ENCODE measurements around the gene SCAF1.

The SCAF1 gene

GRCh38 chr19:49643466-49643865 is 1.5 kb downstream of the SCAF1 start:
- intact Hi-C loops (cut with micrococcal nuclease) = loop anchor here (5.0 kb wide), 1 partner anchor 191 kb away; the partner anchor contains the start of genes ALDH16A1 and PIH1D1
- H3K36me3 Mint-ChIP-seq (ENCODE audit: low read depth) = peaks cover 67% of the 10 kb centered on the region
- no peak overlapping the region for H3K4me3 Mint-ChIP-seq

GRCh38 chr19:49645592-49645991 is 3.6 kb downstream of the SCAF1 start:
- H3K4me1 Mint-ChIP-seq (ENCODE audit: low read depth) = peaks cover 39% of the 10 kb centered on the region
- no peaks in the 10 kb centered on the region for H3K9me3 Mint-ChIP-seq
- no peak overlapping the region for H3K27ac Mint-ChIP-seq
- H3K4me3 Mint-ChIP-seq = no peak overlapping the region
- H3K36me3 Mint-ChIP-seq (ENCODE audit: low read depth) = peaks cover 77% of the 10 kb centered on the region
- intact Hi-C loops (cut with micrococcal nuclease) = no loop called here
- H3K27me3 Mint-ChIP-seq = no peaks in the 10 kb centered on the region

More at GRCh38 chr19:49643466-49643865, 1.5 kb downstream of the SCAF1 start:
- peaks cover 52% of the 10 kb centered on the region for H3K4me1 Mint-ChIP-seq (ENCODE audit: low read depth)
- H3K27ac Mint-ChIP-seq = no peak overlapping the region
- no peaks in the 10 kb centered on the region for H3K9me3 Mint-ChIP-seq
- no peaks in the 10 kb centered on the region for H3K27me3 Mint-ChIP-seq

GRCh38 chr19:49645995-49646394 is 4.0 kb downstream of the SCAF1 start:
- Mint-ChIP-seq H3K27me3 (no peaks in the 10 kb centered on the region), H3K9me3 (no peaks in the 10 kb centered on the region), H3K27ac (no peak overlapping the region), H3K4me3 (no peak overlapping the region), H3K36me3 (ENCODE audit: low read depth) (peaks cover 77% of the 10 kb centered on the region), H3K4me1 (ENCODE audit: low read depth) (peaks cover 35% of the 10 kb centered on the region)
- intact Hi-C loops (cut with micrococcal nuclease) = no loop called here

- no peak overlapping the region for H3K27ac Mint-ChIP-seq
- peaks cover 33% of the 10 kb centered on the region for H3K4me1 Mint-ChIP-seq (ENCODE audit: low read depth)
- no peak overlapping the region for H3K4me3 Mint-ChIP-seq
- H3K9me3 Mint-ChIP-seq = no peaks in the 10 kb centered on the region
- peaks cover 81% of the 10 kb centered on the region for H3K36me3 Mint-ChIP-seq (ENCODE audit: low read depth)
- no peaks in the 10 kb centered on the region for H3K27me3 Mint-ChIP-seq
- intact Hi-C loops (cut with micrococcal nuclease) = no loop called here
These were observed 4.6 kb downstream of the SCAF1 start for GRCh38 chr19:49646586-49646985.

GRCh38 chr19:49651029-49651819 is 9.2 kb downstream of the SCAF1 start:
- H3K36me3 Mint-ChIP-seq (ENCODE audit: low read depth) = peaks cover 96% of the 10 kb centered on the region
- no peaks in the 10 kb centered on the region for H3K27me3 Mint-ChIP-seq
- H3K4me3 Mint-ChIP-seq = no peak overlapping the region
- no peak overlapping the region for H3K27ac Mint-ChIP-seq
- H3K4me1 Mint-ChIP-seq (ENCODE audit: low read depth) = peaks cover under 1% of the 10 kb centered on the region
- intact Hi-C loops (cut with micrococcal nuclease) = no loop called here
- no peaks in the 10 kb centered on the region for H3K9me3 Mint-ChIP-seq

GRCh38 chr19:49651820-49652550 is 10.0 kb downstream of the SCAF1 start:
- no peaks in the 10 kb centered on the region for H3K4me1 Mint-ChIP-seq (ENCODE audit: low read depth)
- peaks cover 96% of the 10 kb centered on the region for H3K36me3 Mint-ChIP-seq (ENCODE audit: low read depth)
- H3K9me3 Mint-ChIP-seq = no peaks in the 10 kb centered on the region
- intact Hi-C loops (cut with micrococcal nuclease) = no loop called here
- no peaks in the 10 kb centered on the region for H3K27me3 Mint-ChIP-seq
- H3K4me3 Mint-ChIP-seq = no peak overlapping the region
- H3K27ac Mint-ChIP-seq = no peak overlapping the region

GRCh38 chr19:49652551-49653465 is 10.8 kb downstream of the SCAF1 start:
- Mint-ChIP-seq H3K36me3 (ENCODE audit: low read depth) (peaks cover 96% of the 10 kb centered on the region), H3K27ac (no peak overlapping the region), H3K4me1 (ENCODE audit: low read depth) (no peaks in the 10 kb centered on the region), H3K9me3 (no peaks in the 10 kb centered on the region), H3K4me3 (no peak overlapping the region), H3K27me3 (no peaks in the 10 kb centered on the region)
- intact Hi-C loops (cut with micrococcal nuclease) = no loop called here

GRCh38 chr19:49653466-49653806 is 11.4 kb downstream of the SCAF1 start:
- no peaks in the 10 kb centered on the region for H3K9me3 Mint-ChIP-seq
- H3K4me3 Mint-ChIP-seq = no peak overlapping the region

GRCh38 chr19:49654581-49654980 is 12.6 kb downstream of the SCAF1 start:
- H3K27ac Mint-ChIP-seq = no peak overlapping the region
- intact Hi-C loops (cut with micrococcal nuclease) = no loop called here
- no peaks in the 10 kb centered on the region for H3K9me3 Mint-ChIP-seq
- no peak overlapping the region for H3K4me3 Mint-ChIP-seq
- peaks cover 96% of the 10 kb centered on the region for H3K36me3 Mint-ChIP-seq (ENCODE audit: low read depth)
- H3K4me1 Mint-ChIP-seq (ENCODE audit: low read depth) = peaks cover 5% of the 10 kb centered on the region
- H3K27me3 Mint-ChIP-seq = no peaks in the 10 kb centered on the region

More at GRCh38 chr19:49653466-49653806, 11.4 kb downstream of the SCAF1 start:
- Mint-ChIP-seq H3K27ac (no peak overlapping the region), H3K27me3 (no peaks in the 10 kb centered on the region), H3K36me3 (ENCODE audit: low read depth) (peaks cover 96% of the 10 kb centered on the region), H3K4me1 (ENCODE audit: low read depth) (no peaks in the 10 kb centered on the region)
- intact Hi-C loops (cut with micrococcal nuclease) = no loop called here

GRCh38 chr19:49655570-49656455 is 13.8 kb downstream of the SCAF1 start:
- no peak overlapping the region for H3K27ac Mint-ChIP-seq
- H3K9me3 Mint-ChIP-seq = no peaks in the 10 kb centered on the region
- peaks cover 6% of the 10 kb centered on the region for H3K4me1 Mint-ChIP-seq (ENCODE audit: low read depth)
- peaks cover 96% of the 10 kb centered on the region for H3K36me3 Mint-ChIP-seq (ENCODE audit: low read depth)
- no peaks in the 10 kb centered on the region for H3K27me3 Mint-ChIP-seq
- intact Hi-C loops (cut with micrococcal nuclease) = no loop called here
- H3K4me3 Mint-ChIP-seq = no peak overlapping the region

GRCh38 chr19:49656456-49657109 is 14.6 kb downstream of the SCAF1 start:
- Mint-ChIP-seq H3K27me3 (no peaks in the 10 kb centered on the region), H3K27ac (peak overlapping the region; percentile 6), H3K36me3 (ENCODE audit: low read depth) (peaks cover 96% of the 10 kb centered on the region), H3K4me1 (ENCODE audit: low read depth) (peaks cover 6% of the 10 kb centered on the region), H3K4me3 (no peak overlapping the region), H3K9me3 (no peaks in the 10 kb centered on the region)
- intact Hi-C loops (cut with micrococcal nuclease) = no loop called here

GRCh38 chr19:49657493-49658138 is 15.6 kb downstream of the SCAF1 start:
- H3K27me3 Mint-ChIP-seq = no peaks in the 10 kb centered on the region
- intact Hi-C loops (cut with micrococcal nuclease) = no loop called here
- H3K4me1 Mint-ChIP-seq (ENCODE audit: low read depth) = peaks cover 6% of the 10 kb centered on the region
- H3K27ac Mint-ChIP-seq = peak overlapping the region; percentile 6
- peaks cover 100% of the 10 kb centered on the region for H3K36me3 Mint-ChIP-seq (ENCODE audit: low read depth)
- H3K9me3 Mint-ChIP-seq = no peaks in the 10 kb centered on the region
- H3K4me3 Mint-ChIP-seq = no peak overlapping the region
